GM12878 (cell line): ENCODE measurements around the gene OR51I2. TPM values are rescaled to one million over a fixed set of nuclear protein-coding genes. Genes with fewer than 3 reads are reported as not detected.

Experiments
- ATAC-seq: fragments of 200-7000 bp; cut with Tn5 transposase; 3 replicates; pipeline ENCODE4 v1.9.1; 2020; ENCODE audit warnings: mild to moderate bottlenecking, moderate library complexity
- BruUV-seq: library from RNA; stranded (reverse); fragments of 400-500 nt; replicated peaks from 2 replicates; lab custom pipeline; 2021; lab: Mats Ljungman, UMichigan
- CTCF ChIA-PET: fragments of 300-600 bp; sonication (Branson Sonifier 250); formaldehyde crosslinking; extraction: SDS; loops from one replicate; lab custom pipeline; 2021; ENCODE audit warnings: inconsistent platforms; lab: Yijun Ruan, JAX
- POLR2A ChIA-PET: fragments of 350-600 bp; formaldehyde crosslinking; extraction: SDS; loops from one replicate; lab custom pipeline; 2021; ENCODE audit warnings: inconsistent platforms; lab: Charles Lee
- RAD21 ChIA-PET: fragments of 300-600 bp; sonication (Branson Sonifier 250); formaldehyde crosslinking; loops from one replicate; lab custom pipeline; 2023; ENCODE audit warnings: antibody characterized with exemption; ENCODE audit not compliant: unreplicated experiment; lab: Charles Lee
- SMC1A ChIA-PET: fragments of 300-600 bp; sonication (Branson Sonifier 250); formaldehyde crosslinking; loops from one replicate; lab custom pipeline; 2023; ENCODE audit not compliant: unreplicated experiment, uncharacterized antibody; lab: Charles Lee
- DNase-seq: peaks from one replicate; pipeline ENCODE4 v3.0.0-alpha.2; 2011; ENCODE audit warnings: low read depth, low spot score
- FAIRE-seq: peaks from 3 replicates; lab custom pipeline; 2011; peaks lifted over from hg19 to GRCh38; lab: Jason Lieb, UNC
- H2AFZ ChIP-seq: 2 replicates; pipeline ENCODE4 v1.6.0; 2011; ENCODE audit warnings: low read depth, low read length, control low read depth; ENCODE audit not compliant: control insufficient read depth
- H3K27ac ChIP-seq: 2 replicates; pipeline ENCODE4 v1.5.1; 2011; ENCODE audit warnings: control low read depth; ENCODE audit not compliant: control insufficient read depth, insufficient read depth
- H3K27me3 ChIP-seq, 2 experiments: replicated peaks in 1 of 2; 2 replicates each; pipeline versions ENCODE4 v1.6.0 to v1.6.1; 2011; ENCODE audit warnings: low read length in 1 of 2; ENCODE audit not compliant: control insufficient read depth in 2 of 2, insufficient read depth in 2 of 2
- H3K36me3 ChIP-seq, 2 experiments: 2 replicates each; pipeline ENCODE4 v1.5.1; 2011; ENCODE audit warnings: low read length in 1 of 2; ENCODE audit not compliant: control insufficient read depth in 2 of 2, insufficient read depth in 2 of 2
- H3K4me1 ChIP-seq: 2 replicates; pipeline ENCODE4 v1.6.1; 2011; ENCODE audit warnings: mild to moderate bottlenecking, low read length, moderate library complexity, mixed read lengths; ENCODE audit not compliant: control insufficient read depth, insufficient read depth
- H3K4me2 ChIP-seq: 2 replicates; pipeline ENCODE4 v1.6.0; 2011; ENCODE audit warnings: control low read depth; ENCODE audit not compliant: control insufficient read depth, insufficient read depth
- H3K4me3 ChIP-seq: fragments of 200-600 bp; sonication (generic); 2 replicates; pipeline ENCODE4 v1.5.1; 2016
- H3K79me2 ChIP-seq: 2 replicates; pipeline ENCODE4 v1.6.0; 2011; ENCODE audit warnings: low read length; ENCODE audit not compliant: control insufficient read depth, insufficient read depth
- H3K9ac ChIP-seq: 2 replicates; pipeline ENCODE4 v1.8.0; 2011; ENCODE audit warnings: low read length, control low read depth, mixed read lengths; ENCODE audit not compliant: control insufficient read depth, insufficient read depth
- H3K9me3 ChIP-seq: replicated peaks from 3 replicates; pipeline ENCODE4 v1.5.1; 2011; ENCODE audit warnings: mild to moderate bottlenecking, low read length; ENCODE audit not compliant: control insufficient read depth, insufficient read depth
- H4K20me1 ChIP-seq: 2 replicates; pipeline ENCODE4 v1.6.0; 2011; ENCODE audit not compliant: control insufficient read depth, insufficient read depth
- BCL11A ChIP-seq: IDR thresholded peaks from 2 replicates; pipeline ENCODE4 v1.6.1; 2011; ENCODE audit warnings: low read depth, low read length
- CBFB ChIP-seq: IDR thresholded peaks from 2 replicates; pipeline ENCODE4 v1.6.1; 2016; ENCODE audit warnings: antibody characterized with exemption, low read depth
- CBX5 ChIP-seq: sonication (generic); IDR thresholded peaks from 2 replicates; pipeline ENCODE4 v1.6.1; 2016; ENCODE audit warnings: low read depth, moderate library complexity, mild to moderate bottlenecking, inconsistent platforms
- EP300 ChIP-seq, 2 experiments: fragments of 150-350 bp in 1 of 2; IDR thresholded peaks; 2 replicates each; pipeline ENCODE4 v1.6.1; 2011 to 2012; ENCODE audit warnings: low read depth in 2 of 2, low read length in 2 of 2, borderline replicate concordance in 1 of 2, improper control_type of control experiment in 1 of 2, inconsistent platforms in 1 of 2; ENCODE audit not compliant: control insufficient read depth in 1 of 2
- EZH2 ChIP-seq: IDR thresholded peaks from 2 replicates; pipeline ENCODE4 v1.6.1; 2012; ENCODE audit warnings: low read depth, mild to moderate bottlenecking, control low read depth, inconsistent platforms, low read length, borderline replicate concordance; ENCODE audit not compliant: control insufficient read depth
- FOS ChIP-seq: IDR thresholded peaks from 3 replicates; pipeline ENCODE4 v1.6.1; 2011; ENCODE audit warnings: borderline replicate concordance; ENCODE audit not compliant: insufficient read length; ENCODE audit errors: extremely low read depth
- IRF4 ChIP-seq: IDR thresholded peaks from 2 replicates; pipeline ENCODE4 v1.6.1; 2011; ENCODE audit warnings: low read depth, low read length
- KAT2A ChIP-seq: conservative IDR thresholded peaks from 2 replicates; pipeline ENCODE4 v1.6.1; 2011; ENCODE audit warnings: low read depth, low read length; ENCODE audit not compliant: control insufficient read depth
- KLF5 ChIP-seq: fragments of 450-650 bp; IDR thresholded peaks from 2 replicates; pipeline ENCODE4 v1.6.1; 2014; ENCODE audit warnings: mild to moderate bottlenecking; ENCODE audit not compliant: partially characterized antibody
- MXI1 ChIP-seq: fragments of 150-350 bp; IDR thresholded peaks from 2 replicates; pipeline ENCODE4 v1.6.1; 2011; ENCODE audit warnings: low read depth, mild to moderate bottlenecking, inconsistent platforms, low read length, improper control_type of control experiment
- MYC ChIP-seq: IDR thresholded peaks from 2 replicates; pipeline ENCODE4 v1.6.1; 2011; ENCODE audit warnings: mild to moderate bottlenecking, low read length, moderate library complexity, inconsistent platforms; ENCODE audit not compliant: insufficient read depth, insufficient replicate concordance, insufficient read length, severe bottlenecking
- NFYB ChIP-seq: IDR thresholded peaks from 2 replicates; pipeline ENCODE4 v1.6.1; 2011; ENCODE audit warnings: low read depth, mild to moderate bottlenecking, low read length, improper control_type of control experiment, moderate library complexity; ENCODE audit not compliant: insufficient read depth
- NR2F1 ChIP-seq: fragments of 450-650 bp; conservative IDR thresholded peaks from 2 replicates; pipeline ENCODE4 v1.6.1; 2017; ENCODE audit warnings: mild to moderate bottlenecking
- POLR2AphosphoS2 ChIP-seq: IDR thresholded peaks from 2 replicates; pipeline ENCODE4 v1.6.1; 2011; ENCODE audit warnings: low read depth, mild to moderate bottlenecking, low read length, improper control_type of control experiment, moderate library complexity
- RB1 ChIP-seq: fragments of 450-650 bp; formaldehyde crosslinking; IDR thresholded peaks from 2 replicates; pipeline ENCODE4 v1.6.1; 2017; ENCODE audit warnings: mild to moderate bottlenecking, borderline replicate concordance
- ZNF384 ChIP-seq: IDR thresholded peaks from 2 replicates; pipeline ENCODE4 v1.6.1; 2012; ENCODE audit warnings: low read depth, mild to moderate bottlenecking, low read length, improper control_type of control experiment, borderline replicate concordance
- WGBS: methylation state at CpG from one replicate; pipeline ENCODE4 v1.1.6; 2016; ENCODE audit warnings: low lambda C conversion rate; ENCODE audit not compliant: insufficient replicate concordance, insufficient coverage; ENCODE audit errors: missing lambda C conversion rate; 5-methylcytosine and 5-hydroxymethylcytosine counted together
- in situ Hi-C: fragments of 300-500 bp; cut with MboI; formaldehyde crosslinking; loops from 9 replicates; pipeline ENCODE4 v1.14.3; 2018; ENCODE audit warnings: mixed read lengths
- intact Hi-C: fragments of 100-400 bp; cut with micrococcal nuclease; formaldehyde crosslinking; loops from one replicate; pipeline ENCODE4 v1.14.2; 2022; ENCODE audit not compliant: unreplicated experiment
- polyA plus RNA-seq, 11 experiments: library from polyadenylated mRNA; depleted of rRNA in 4 of 11; unstranded in 6 of 11; stranded (reverse) in 5 of 11; fragments of >200 nt; fragmentation: Nextera tagmentation in 4 of 11; fragmentation: Illumina TruSeq in 1 of 11; extraction: Ambion mirVana in 4 of 11; extraction: Trizol in 1 of 11; gene quantifications; 1 replicate in 1 of 11; 2 replicates in 10 of 11; pipeline versions ENCODE4 v1.2.1 to v1.2.3, GENCODE V29; 2011 to 2016; ENCODE audit warnings: inconsistent platforms in 2 of 11, missing spikeins in 2 of 11, low read depth in 1 of 11
- total RNA-seq, 4 experiments: library from RNA; depleted of rRNA in 3 of 4; stranded (reverse); fragments of >200 nt in 3 of 4; fragmentation: Illumina TruSeq in 1 of 4; extraction: Trizol in 1 of 4; gene quantifications; 2 replicates each; pipeline versions ENCODE4 v1.2.1 to v1.2.3, GENCODE V29; 2013 to 2021
- TF ChIP-seq, protein P1 (sequence below): fragments of 450-650 bp; conservative IDR thresholded peaks from 2 replicates; pipeline ENCODE4 v1.6.1; 2017; ENCODE audit warnings: mild to moderate bottlenecking, moderate library complexity

OR51I2 gene
- total and polyA plus RNA-seq, 10 of the 15 experiments (the other 5 are each of a cell fraction or from before 2014, with no cell fraction given), result not detected

DNA sequence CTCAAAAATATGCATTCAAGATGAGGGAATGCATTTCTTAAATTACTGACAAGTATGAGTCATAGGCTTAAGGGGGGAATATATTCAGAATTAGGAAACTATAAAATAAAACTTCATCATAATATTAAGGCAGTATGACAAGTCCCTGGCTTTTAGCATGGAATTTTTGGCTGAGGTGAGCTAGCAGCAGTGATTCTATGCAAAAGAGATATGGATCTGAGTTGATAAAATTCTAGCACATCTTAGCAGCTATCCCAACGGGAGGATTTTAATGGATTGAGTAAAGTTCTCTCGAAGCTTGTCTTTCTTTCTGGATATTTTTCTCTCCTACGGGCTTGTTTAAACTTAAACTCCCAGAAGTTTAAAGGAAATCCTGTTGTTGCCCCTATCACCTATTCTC lies 26.0 kb upstream of the OR51I2 start:
- no peaks in the 10 kb centered on the region for H4K20me1 ChIP-seq
- no peak overlapping the region for H3K4me2 ChIP-seq
- CTCF ChIA-PET, result interaction anchor here (0.9 to 1.1 kb wide), 3 partner anchors 13 to 129 kb away, joined by 3 to 4 read pairs (median 3); no protein-coding TSS in a partner anchor
- intact Hi-C loops (no loop called here), in situ Hi-C loops (no loop called here)
- TF ChIP-seq CBFB (no peak), EP300 (IDR thresholded peaks at IDR 0.05; ENCODE audit: borderline replicate concordance in 1 of 2, control insufficient read depth in 1 of 2, low read depth in 2 of 2, low read length in 2 of 2) (no peak), MYC (no peak), EZH2 (no peak), RB1 (no peak), BCL11A (no peak), IRF4 (no peak), POLR2AphosphoS2 (no peak)
- SMC1A ChIA-PET, result interaction anchor here (0.6 kb wide), 1 partner anchor 387 kb away, joined by 4 read pairs; no protein-coding TSS in a partner anchor
- H3K27ac ChIP-seq, result no peak overlapping the region
- H3K36me3 ChIP-seq, result no peaks in the 10 kb centered on the region
- POLR2A ChIA-PET, result no interaction called here
- no peaks in the 10 kb centered on the region for H3K9me3 ChIP-seq
- FAIRE-seq, result no peak
- 9% methylated on average over 3 of the region's 3 CpGs for WGBS
- H3K9ac ChIP-seq, result no peak overlapping the region
- H3K27me3 ChIP-seq, result peaks cover 0 to 2% of the 10 kb centered on the region in 2 experiments; a peak in 2 of 4 replicates
- no peaks in the 10 kb centered on the region for H3K4me1 ChIP-seq
- ATAC-seq, result no peak
- H3K79me2 ChIP-seq, result no peaks in the 10 kb centered on the region
- no peak overlapping the region for H3K4me3 ChIP-seq
- RAD21 ChIA-PET, result no interaction called here
- no TSS peak for BruUV-seq
- no peak for DNase-seq
- no peak overlapping the region for H2AFZ ChIP-seq

DNA sequence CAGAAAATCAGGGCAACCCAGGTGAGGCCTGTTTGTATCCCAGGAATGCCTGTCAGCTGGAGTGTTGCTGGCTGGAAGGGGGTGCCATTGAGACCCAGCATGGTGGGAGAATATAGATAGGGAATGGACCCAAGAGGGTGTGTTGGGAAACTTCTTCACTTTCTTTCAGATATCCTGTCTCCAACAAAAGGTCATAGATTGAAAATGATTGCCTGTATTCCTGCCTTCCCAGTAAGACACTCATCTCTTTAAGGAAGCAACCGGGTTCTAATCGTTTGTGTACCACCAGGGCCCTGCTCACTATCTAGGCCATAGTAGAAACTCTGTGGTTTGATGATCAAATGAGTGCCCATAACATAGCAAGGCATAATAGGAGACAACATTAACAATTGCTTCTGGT lies 7.7 kb upstream of the OR51I2 start, which contains the start of gene OR51I1:
OR51I1 (minus strand) TSS at position 101 of the 400 bp plus-strand sequence; CDS start at position 101, 0 bp downstream.
- POLR2A ChIA-PET, result no interaction called here
- no peaks in the 10 kb centered on the region for H3K9me3 ChIP-seq
- intact Hi-C loops, result no loop called here
- H3K36me3 ChIP-seq, result no peaks in the 10 kb centered on the region
- no peak within 1 kb of the TSS for H3K4me2 ChIP-seq
- SMC1A ChIA-PET, result no interaction called here
- TF ChIP-seq MXI1 (no peak), ZNF384 (no peak), NR2F1 (no peak), CBX5 (no peak), KLF5 (no peak), KAT2A (no peak), NFYB (no peak), FOS (no peak)
- TF ChIP-seq, protein P1, sequence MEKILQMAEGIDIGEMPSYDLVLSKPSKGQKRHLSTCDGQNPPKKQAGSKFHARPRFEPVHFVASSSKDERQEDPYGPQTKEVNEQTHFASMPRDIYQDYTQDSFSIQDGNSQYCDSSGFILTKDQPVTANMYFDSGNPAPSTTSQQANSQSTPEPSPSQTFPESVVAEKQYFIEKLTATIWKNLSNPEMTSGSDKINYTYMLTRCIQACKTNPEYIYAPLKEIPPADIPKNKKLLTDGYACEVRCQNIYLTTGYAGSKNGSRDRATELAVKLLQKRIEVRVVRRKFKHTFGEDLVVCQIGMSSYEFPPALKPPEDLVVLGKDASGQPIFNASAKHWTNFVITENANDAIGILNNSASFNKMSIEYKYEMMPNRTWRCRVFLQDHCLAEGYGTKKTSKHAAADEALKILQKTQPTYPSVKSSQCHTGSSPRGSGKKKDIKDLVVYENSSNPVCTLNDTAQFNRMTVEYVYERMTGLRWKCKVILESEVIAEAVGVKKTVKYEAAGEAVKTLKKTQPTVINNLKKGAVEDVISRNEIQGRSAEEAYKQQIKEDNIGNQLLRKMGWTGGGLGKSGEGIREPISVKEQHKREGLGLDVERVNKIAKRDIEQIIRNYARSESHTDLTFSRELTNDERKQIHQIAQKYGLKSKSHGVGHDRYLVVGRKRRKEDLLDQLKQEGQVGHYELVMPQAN, result no peak
- H3K27me3 ChIP-seq, result no peaks in the 10 kb centered on the region; a peak in 1 of 4 replicates
- FAIRE-seq, result no peak
- in situ Hi-C loops, result loop anchor here (5.0 kb wide), 1 partner anchor 49 kb away; no protein-coding TSS in a partner anchor
- CTCF ChIA-PET, result no interaction called here
- no peak within 1 kb of the TSS for H3K27ac ChIP-seq
- no peak within 1 kb of the TSS for H3K9ac ChIP-seq
- H3K4me1 ChIP-seq, result no peaks in the 10 kb centered on the region
- no peak within 1 kb of the TSS for H2AFZ ChIP-seq
- no TSS peak for BruUV-seq
- no peak within 1 kb of the TSS for H3K4me3 ChIP-seq
- no peaks in the 10 kb centered on the region for H3K79me2 ChIP-seq
- RAD21 ChIA-PET, result no interaction called here
- no peaks in the 10 kb centered on the region for H4K20me1 ChIP-seq
- WGBS, result 0% methylated on average over 2 of the region's 2 CpGs
- DNase-seq, result no peak
- ATAC-seq, result no peak
